ENCODE measurements around the gene UNC79. TPM values are rescaled to one million over a fixed set of nuclear protein-coding genes. Genes with fewer than 3 reads are reported as not detected.

The UNC79 gene
- total RNA-seq, 1 donor from 2014 or later, result 2.4 TPM

DNA sequence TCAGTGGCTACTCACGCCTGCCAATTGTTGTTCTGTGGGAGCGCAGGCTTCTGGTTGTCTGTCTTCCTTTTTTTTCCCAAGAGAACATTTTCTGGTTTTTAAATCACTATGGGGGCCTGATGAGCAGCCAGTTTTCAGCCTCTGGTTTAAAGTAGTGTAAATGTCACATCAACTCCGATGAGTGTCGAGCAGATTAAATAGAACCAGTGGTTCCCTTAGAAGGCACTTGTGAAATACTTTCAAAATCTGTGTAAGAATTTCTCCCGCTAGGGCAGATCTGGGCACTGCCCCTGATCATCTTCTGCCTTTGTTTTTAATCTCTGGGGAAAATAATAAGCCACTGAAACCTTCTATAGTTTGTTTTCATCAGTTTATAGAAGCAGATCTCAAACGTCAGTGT, 227.1 kb downstream of the UNC79 start:
- DNase-seq (ENCODE audit: low spot score), result no peak

DNA sequence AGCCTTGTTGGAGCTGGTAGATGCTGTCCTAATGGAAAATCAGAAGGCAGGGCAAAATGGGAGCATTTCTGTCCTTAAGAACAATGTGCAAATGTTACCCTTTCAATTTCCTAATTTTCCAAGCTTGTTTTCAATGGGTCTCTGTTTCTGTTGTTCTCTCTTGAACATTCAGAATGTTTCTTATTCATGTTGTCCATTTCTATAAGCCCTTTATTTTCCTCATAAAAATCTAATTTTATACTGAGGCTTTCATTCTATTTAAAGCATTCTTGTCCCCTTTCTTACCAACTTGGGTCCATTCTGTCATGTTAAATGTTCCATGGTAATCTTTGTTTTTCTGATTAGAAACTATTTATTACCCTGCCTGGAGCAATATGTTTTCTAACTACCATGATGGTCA, 232.6 kb downstream of the UNC79 start:
- no peak for DNase-seq (ENCODE audit: low spot score)

DNA sequence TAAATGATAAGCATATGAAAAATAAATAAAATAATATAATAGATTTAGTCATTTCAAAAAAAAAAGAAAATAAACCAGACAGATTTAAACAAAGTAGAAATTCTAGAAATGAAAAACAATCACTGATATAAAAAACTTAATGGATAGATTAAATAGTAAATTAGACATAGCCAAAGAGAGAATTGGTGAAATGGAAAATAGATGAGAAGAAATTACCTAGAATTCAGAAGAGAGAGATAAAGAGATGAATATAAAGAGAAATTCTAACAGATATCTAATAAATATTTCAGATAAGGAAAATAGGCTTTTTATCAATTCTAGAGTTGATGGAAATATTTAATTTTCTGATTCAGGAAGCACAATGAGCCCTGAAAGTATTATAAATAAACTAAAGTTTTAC, 234.4 kb downstream of the UNC79 start:
- no peak for DNase-seq (ENCODE audit: low spot score)

DNA sequence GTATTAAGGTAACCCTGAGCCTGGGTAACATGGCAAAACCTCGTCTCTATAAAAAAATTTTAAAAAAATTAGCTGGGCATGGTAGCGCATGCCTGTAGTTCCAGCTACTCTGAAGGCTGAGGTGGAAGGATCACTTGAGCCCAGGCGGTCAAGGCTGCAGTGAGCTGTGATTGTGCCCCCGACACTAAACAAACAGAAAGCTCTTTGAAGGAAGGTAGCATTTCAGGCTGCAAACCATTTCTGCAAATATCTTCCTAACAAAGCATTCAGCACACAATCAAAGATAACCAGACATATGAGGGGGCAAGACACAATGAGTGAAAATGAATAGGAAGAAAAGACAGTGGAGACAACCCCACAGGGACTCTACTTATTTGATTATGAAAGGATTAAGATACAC, 238.9 kb downstream of the UNC79 start:
- DNase-seq (ENCODE audit: low spot score), result no peak

DNA sequence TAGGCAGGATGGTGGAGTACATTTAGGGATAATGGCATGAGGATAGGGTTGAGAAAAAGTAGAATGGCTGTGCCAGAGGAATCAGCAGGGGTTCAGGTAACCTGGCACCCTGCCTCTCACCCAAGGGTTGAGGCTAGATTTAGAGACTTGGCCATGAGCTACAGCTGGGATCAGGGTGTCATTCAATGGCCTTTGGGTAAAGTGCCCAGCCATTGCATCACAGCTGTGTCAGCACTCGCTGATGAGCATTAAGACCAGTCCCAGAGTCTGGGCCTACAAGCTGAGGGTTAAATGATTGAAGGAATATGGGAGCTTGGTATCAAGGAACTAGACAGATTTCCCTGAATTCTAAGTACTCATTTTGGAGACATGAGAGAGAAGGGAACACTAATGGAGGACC, 243.6 kb downstream of the UNC79 start:
- no peak for DNase-seq (ENCODE audit: low spot score)

DNA sequence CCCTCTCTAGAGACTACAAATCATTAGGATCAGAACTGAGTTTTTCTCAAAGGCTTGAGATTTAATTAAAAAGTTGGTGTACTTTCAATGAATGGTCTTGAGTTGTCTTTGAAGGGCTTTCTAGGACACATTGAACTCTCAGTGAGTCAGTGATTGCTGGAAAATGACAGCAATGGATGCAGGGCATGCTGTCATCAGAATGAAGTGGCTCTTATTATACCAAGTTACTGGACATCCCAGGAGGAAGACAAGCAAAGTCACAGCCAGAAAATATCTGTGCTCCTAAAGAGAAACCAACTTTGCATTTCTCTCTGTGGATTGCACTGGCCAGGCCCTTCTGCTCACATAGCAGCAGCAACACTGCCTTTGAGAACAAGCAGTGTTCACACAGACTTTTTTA, 244.9 kb downstream of the UNC79 start:
- DNase-seq (ENCODE audit: low spot score), result no peak

DNA sequence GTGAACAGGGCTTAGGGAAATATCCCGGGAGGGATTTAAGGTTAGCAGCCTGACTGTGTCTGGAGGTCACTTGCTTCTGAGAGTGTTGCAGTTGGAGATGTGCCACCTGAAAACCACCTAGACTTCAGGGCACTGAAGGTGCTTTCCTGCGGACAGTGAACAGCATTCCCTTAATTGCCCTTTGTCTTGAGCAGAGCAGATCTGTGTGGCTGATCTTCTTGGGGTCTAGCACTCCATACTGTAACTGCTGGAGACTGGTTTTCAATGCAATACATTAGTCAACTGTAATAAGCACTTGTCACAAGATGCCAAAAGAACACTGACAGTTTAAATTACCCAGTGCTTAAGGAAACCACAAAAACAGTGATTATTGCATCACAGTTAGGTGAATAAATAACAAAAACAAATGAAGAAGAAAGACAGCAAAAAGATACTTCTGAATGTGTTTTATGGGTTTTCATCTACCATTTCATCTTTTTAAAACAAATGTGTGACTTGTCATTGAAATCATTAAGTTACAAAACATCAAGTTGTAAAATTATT, 245.7 kb downstream of the UNC79 start:
- DNase-seq (ENCODE audit: low spot score), result no peak

DNA sequence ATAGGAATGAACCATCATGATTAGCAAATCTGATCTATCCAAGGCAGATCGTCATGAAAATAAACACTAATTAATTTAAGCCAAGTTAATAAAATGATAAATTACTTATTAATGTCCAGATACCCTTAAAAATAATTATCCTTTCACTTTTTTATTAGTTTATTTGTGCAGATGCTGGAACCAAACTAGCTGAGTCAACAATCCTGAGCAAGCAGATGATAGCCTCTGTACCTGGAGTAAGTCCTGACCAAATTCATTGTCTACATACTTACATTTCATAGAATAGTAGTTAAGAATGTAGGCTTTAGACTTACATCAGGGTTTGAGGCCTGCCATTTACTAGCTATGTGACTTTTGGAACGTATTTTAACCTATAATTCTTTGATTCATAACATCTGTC, 251.7 kb downstream of the UNC79 start:
- DNase-seq (ENCODE audit: low spot score), result peak; percentile 33

DNA sequence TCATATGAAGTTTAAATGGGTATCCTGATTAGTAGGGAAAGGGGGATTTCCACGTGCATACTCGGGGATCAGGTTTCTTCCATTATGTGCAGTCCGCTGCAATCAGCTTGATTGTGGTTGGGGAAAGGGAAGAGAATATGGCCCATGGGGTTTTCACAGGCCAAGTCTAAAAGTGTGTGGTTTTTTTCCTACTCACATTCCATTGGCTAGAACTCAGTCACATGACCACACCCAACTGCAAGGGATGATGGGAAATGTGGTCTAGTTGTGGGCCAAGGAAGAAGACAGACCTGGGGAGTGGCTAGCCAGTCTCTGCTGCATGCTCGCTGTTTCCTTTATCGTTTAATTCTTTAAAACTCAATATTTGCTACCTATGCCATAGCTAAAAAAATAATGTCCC, 252.5 kb downstream of the UNC79 start:
- DNase-seq (ENCODE audit: low spot score), result no peak

DNA sequence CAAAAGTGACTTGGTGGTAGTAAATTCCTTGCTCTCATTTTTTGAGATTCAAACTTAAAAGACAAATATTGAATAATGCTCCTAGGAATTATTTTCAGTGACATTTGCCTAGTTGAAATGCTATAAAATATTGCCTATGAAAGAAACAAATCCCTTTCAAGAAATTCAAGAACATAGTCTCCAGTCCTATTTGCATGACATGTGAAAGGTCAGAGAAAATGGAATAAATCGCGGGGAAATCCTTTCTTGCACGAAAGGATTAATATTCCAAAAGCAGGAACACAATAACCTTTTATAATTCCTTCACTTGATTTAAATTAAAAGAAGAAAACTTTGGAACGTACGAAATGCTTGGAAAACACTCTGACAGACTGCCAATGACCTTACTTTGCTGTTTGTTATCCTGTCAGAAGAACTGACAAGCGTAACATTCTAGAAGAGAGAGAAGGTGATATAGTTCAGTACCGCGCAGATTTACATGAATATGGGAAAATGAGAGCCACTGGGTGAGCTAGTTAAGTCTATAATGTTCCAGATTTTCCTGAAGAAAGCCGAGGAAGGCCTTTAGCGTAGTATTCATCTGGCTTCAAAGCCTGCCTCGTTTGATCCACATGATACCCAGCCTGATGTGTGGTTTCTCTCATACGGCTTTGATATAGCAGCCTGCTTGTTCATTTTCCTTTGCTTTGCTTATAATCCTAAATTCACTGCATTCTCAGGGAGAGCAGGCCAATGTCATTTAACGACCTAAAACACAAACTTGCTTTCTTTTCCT, 254.6 kb downstream of the UNC79 start:
- DNase-seq (ENCODE audit: low spot score), result peak; percentile 92

DNA sequence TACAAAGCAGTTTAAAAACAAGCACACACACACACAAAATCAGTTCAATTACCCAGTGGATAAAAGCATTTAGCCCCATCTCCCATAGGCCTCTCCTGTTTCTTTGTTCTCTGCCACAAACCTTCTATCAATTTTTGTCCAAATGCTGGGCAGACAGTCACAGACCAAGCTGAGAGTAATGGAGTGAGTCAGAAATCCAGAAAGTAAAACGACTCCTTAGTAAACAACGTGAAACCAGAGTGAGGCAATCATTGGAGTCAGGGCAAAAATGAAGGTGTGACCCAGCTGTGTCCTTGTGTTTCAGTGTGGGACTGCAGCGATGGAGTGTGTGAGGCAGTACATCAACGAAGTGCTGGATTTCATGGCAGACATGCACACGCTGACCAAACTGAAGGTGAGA, 255.5 kb downstream of the UNC79 start:
- peak; percentile 24 for DNase-seq (ENCODE audit: low spot score)

DNA sequence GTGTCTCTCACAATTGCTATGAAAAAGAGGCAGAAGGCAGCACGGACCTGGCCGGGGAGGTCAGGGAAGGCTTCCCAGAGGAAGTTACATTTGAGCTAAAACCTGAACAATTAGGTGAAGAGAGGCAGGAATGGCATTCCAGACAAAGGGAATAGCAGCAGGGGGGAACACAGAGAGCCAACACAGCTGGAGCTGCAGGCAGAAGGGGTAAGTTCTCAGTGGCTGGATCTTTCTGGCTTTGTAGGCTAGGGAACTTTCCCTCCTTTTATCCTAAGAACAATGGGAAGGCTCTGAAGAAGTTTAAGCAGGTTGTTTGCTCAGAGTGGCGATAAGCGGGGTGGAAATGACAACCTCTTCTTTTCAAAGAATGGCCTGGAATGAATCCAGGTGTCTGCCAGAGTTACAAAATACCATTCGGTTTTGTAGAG, 257.5 kb downstream of the UNC79 start:
- DNase-seq (ENCODE audit: low spot score), result no peak

DNA sequence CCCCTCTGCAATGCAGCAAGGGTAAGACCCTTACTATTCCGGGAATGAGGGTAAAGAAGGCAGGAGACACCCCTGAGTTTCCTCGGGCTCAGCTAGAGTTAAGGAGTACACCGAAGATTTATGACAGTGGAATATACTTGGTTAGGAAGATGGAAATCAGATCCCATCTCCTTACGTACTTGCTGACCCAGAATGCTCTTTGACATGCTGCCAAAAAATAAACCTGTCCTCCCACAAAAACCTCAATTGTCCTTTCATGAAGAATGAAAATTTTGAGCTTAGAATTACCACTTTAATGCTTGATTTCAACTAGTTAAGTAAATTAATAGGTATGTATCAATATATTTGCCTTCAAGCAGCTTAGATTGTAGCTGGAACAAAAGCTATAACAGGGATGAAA, 258.1 kb downstream of the UNC79 start:
- no peak for DNase-seq (ENCODE audit: low spot score)

DNA sequence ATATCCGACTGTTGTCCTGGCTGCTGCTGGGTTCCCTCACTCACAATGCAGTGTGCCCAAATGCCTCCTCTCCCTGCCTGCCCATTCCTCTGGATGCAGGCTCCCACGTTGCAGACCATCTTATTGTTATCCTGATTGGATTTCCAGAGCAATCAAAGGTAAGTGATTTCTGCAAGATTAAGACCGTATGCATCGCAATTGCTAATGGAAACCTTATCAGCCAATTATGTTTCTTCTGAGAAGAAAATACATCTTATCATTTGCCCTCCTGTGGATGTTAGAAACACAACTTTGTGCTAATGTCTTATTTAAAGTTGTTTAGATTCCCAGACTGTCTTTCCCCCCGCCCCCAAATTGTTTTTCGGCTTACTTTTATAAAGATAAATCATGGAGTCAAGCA, 259.4 kb downstream of the UNC79 start:
- no peak for DNase-seq (ENCODE audit: low spot score)

DNA sequence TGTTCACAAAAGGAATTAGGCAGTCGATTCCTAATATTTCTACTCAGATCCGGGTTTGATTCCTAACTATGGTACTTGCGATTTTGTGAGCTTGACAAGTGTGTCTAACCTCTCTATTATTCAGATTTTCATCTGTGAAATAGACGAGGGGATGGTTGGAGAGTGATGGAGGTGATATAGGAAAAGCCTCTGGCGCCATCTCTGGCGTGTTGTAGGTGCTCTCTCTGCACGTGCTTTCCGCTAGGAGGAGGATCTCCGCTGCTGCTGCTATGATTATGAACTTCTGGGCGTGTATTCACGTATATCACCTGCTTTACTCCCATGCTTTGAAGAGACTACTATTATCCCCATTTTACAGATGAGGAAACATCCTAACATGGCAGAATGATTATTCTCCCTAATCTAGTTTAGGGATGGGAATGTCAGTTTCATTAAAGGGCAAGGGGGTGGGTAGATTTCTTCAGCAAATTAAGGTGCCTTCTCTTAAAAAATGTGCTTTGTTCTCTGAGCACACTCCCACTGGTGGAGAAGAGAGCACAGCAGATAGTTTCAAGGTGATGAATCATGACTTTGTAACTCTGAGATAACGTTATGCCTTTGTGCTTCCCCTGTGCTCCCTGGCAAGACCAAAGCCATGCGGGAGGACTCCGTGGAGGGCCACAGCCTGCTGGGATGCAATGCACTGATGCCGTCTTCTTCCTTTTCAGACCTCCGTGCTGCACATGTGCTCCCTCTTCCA, 260.5 kb downstream of the UNC79 start:
- no peak for DNase-seq (ENCODE audit: low spot score)

DNA sequence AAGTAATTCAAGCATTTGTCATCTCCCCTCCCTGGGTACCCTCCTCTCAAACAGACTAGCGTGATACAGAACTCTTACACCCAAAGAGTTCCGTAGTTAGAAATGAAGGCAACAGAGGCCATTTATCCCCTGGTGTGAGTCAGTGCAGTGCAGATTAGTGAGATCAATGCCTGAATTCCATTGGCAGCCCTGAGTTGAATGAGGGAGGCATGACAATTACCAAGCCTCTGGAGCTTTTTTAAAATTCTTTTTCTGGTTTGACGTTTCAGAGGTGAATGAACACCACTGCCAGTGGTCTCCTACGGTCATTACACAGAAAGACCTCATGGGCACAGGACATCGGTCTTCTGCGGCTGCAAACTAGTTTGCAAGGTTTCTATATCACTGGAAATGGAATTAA, 263.2 kb downstream of the UNC79 start:
- DNase-seq (ENCODE audit: low spot score), result no peak

DNA sequence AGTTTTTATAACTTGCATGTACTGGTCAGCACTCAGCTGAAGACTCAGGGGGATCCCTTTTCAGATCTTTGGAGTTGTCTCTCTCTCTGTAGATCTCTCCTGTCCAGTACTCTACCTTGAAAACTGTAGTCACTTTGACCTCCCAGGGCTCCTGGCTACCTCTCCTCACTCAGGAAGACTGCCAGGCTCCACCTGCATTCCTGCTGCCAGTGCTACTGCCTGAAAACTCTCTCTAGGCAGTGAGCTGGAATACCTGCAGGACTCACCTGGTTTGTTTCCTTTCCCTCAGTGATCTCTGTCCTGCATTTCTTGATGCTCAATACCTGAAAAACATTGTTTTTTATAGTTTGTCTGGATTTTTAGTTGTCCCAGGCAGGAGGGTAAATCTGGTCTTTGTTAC, 270.2 kb downstream of the UNC79 start:
- no peak for DNase-seq (ENCODE audit: low spot score)

DNA sequence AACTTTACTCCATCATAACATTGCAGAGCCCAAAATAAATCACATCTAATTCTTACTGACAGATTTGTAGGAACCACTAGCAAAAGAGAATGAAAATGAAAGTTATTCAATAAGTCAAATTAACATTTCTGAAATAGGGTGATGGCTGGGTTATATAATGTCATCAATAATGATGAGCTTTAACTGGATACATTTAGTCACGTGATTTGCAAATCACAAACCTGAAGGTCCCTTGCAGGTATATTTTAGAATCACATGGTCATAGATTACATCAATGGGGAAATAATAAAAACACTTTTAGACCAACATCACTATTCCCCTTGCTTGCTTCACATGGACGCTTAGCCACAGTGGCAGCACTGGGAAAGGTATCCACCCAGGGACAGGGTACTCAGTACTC, 270.8 kb downstream of the UNC79 start:
- DNase-seq (ENCODE audit: low spot score), result no peak

DNA sequence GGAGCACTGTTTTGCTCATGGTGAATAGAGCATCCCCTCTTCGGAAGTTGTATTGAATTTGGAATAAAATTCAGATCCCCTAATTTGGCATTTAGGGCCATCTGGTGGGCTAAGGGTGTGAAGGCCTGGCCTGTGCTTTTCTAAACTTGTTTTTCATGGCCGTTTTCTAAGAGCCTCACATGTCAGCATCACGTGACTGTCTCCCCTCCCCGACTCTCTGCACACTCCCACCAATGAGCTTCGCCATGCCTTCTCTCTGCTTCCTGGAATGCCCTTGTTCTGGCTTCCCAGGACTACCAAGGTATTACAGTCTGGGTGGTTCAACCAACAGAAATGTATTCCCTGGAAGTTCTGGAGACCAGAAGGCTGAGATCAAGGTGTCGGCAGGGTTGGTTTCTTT, 272.2 kb downstream of the UNC79 start:
- no peak for DNase-seq (ENCODE audit: low spot score)

DNA sequence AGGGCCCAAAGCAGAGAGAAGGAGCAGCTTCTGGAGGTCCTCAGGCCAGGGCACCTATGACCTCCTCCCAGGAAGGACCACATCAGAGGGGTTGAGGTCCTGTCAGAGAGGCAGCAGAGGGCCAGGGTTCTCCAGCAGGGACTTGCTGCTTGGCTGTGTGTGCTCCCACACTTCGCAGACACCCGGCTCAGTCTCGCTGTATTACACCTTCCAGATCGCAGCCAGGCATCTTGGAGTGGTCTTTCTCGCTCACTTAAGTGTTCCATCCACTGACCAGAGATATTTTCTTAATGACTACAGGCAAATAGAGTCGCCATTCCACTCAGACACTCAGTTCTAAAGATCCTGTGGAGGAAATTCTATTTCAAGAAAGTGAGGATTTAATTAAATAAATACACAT, 273.2 kb downstream of the UNC79 start:
- no peak for DNase-seq (ENCODE audit: low spot score)

DNA sequence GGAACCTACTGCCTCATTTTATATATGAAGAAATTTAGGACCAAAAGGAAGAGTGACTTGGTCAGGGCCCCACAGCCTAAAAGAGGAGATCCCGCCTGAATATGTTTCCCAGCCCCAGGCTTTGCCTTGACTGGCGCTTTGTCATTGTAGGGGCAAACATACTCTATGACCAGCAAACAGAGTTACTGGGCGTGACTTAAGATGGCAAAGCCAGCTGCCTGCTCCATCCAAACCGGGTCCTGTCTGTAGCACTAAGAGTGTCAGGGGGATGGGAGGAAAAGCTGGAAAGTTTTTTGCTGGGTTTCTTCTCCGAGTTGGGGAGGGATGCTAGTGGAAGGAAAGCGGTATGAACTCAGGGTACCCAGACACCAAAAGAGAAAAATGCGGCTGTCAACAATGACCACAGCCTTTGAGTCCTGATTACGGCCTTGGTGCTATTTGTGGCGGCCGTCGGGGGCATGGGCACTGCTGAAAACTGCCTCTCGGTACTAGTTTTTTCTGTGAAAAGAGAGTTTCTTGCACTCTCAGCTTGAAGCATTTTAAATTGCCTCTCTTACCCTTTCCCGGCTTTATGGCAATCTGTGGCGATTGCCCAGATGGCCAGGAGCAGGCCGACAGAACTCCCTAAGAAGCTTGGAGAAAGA, 274.9 kb downstream of the UNC79 start:
- no peak for DNase-seq (ENCODE audit: low spot score)

DNA sequence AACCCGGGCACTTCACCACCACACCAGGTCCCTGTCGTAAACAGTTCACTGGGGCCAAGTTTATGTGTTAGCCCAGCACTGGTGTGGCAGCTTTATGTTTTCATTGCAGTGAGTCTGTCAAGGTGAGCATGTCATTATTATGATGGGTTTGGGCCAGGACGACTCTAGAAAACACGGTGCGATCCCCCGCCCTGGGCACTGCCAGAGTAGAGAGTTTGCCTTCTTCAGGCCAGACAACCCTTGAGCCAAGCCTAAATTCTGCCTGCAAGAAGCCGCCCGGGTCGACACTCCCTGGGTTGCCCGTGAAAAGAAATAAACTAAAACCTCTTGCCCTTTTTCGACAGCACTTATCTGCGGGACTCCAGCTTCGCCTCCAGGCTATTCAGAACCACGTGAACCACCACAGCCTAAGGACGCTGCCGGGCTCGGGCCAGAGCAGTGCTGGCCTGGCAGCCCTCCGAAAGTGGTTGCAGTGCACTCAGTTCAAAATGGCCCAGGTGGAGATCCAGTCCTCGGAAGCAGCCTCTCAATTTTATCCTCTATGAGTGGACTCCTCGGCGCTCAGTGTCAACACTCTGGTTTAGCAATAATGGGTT, 275.7 kb downstream of the UNC79 start:
- DNase-seq (ENCODE audit: low spot score), result no peak
